Stromal cell of bone marrow (primary cell): ENCODE measurements around the gene CRELD1.
A peak's percentile ranks its signal among the peaks of the same experiment; 100 is the strongest.

Source experiments
- DNase-seq: peaks from one replicate; pipeline ENCODE4 v3.0.0-alpha.2; 2012; ENCODE audit warnings: low read depth

The CRELD1 gene

DNA sequence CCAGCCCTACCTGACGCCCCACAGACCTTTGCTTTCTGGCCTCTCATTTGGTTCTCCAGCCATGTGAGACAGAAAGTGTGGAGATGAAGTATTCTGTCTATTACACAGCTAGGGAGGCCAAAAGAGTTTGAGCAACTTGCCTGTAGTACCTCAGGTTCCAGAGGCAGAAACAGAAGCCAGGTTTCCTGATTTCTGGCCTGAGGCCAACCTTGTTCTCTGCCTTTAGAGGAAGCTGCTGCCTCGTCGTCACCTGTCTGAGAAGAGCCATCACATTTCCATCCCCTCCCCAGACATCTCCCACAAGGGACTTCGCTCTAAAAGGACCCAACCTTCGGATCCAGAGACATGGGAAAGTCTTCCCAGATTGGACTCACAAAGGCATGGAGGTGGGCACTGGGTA, 27.2 kb upstream of the CRELD1 start:
- DNase-seq: no peak

GRCh38 chr3:9908286-9908685, 25.3 kb upstream of the CRELD1 start:
- no peak for DNase-seq

- DNase-seq: no peak
These were observed 24.2 kb upstream of the CRELD1 start for GRCh38 chr3:9909221-9910013.

DNA sequence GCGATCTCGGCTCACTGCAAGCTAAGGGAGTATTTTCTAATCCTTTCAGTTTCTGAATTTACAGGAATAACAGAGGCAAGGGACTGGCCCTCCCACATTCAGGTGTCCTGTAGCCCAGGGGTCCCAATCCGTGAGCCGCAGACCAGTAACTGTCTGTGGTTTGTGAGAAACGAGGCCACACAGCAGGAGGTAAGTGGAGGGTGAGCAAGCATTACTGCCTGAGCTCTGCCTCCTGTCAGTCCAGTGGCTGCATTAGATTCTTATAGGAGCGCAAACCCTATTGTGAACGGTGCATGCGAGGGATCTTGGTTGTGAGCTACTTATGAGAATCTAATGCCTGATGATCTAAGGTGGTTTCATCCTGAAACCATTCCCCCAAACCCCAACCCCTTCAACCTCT, 21.8 kb upstream of the CRELD1 start:
- no peak for DNase-seq

DNA sequence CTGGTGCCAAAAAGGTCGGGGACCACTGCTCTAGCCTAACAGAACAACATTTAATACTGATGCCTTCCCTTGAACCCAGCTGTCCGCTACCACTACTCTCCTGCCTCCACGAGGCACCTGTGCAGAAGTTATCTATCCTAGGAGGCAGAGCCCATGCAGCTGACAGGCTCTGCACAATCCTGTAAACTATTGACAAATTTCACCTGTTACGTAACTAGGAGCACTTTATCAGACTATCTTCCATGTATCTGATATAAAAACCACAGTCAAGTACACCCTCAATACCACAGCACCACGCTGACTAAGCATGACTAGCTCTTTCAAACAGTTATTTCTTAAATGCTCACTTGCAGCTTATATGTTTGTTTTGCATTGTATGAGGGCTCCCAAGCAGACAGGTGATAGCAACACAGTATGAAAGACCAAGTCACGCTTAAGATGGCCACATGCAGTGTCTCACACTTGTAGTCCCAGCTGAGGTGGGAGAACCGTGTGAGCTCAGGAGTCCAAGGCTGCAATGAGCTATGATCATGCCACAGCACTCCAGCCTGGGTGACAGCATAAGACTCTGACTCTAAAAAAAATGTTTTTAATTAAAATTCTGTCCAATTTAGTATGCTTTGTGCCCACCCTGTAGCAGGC, 21.2 kb upstream of the CRELD1 start:
- DNase-seq: no peak

- no peak for DNase-seq
These were observed 20.0 kb upstream of the CRELD1 start for GRCh38 chr3:9913601-9914000.

GRCh38 chr3:9914011-9914410, 19.6 kb upstream of the CRELD1 start:
- DNase-seq: no peak

DNA sequence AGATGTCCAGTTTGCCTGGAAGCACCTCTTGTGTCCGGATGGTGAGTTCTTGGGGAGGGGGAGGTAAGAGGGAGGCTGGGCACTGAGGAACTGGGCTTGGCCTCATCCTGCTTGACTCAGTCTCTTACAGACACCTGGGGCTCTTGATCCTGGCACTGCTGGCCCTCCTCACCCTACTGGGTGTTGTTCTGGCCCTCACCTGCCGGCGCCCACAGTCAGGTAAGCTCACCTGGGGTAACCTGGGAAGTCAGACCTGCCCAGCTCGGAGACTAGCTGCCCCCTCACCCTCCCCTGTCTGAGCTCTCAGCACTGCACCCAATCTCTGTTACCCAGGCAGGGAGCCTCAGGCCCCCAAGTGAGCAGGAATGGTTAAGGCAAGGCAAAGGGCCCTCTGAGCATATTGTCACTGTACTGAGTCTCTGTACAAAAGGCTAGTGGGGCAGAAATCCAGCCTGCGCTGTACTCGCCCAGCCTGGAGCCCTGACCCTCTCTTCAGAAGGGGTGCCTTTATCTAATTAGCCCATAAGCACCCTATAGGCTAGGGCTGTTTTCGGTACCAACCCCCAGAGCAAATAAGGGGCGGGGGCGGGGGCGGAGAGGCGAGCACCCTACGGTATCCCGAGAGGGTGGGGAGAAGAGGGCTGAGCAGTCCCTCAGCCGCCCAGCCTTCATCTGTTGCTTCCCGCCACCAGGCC, 18.9 kb upstream of the CRELD1 start:
- DNase-seq: no peak

DNA sequence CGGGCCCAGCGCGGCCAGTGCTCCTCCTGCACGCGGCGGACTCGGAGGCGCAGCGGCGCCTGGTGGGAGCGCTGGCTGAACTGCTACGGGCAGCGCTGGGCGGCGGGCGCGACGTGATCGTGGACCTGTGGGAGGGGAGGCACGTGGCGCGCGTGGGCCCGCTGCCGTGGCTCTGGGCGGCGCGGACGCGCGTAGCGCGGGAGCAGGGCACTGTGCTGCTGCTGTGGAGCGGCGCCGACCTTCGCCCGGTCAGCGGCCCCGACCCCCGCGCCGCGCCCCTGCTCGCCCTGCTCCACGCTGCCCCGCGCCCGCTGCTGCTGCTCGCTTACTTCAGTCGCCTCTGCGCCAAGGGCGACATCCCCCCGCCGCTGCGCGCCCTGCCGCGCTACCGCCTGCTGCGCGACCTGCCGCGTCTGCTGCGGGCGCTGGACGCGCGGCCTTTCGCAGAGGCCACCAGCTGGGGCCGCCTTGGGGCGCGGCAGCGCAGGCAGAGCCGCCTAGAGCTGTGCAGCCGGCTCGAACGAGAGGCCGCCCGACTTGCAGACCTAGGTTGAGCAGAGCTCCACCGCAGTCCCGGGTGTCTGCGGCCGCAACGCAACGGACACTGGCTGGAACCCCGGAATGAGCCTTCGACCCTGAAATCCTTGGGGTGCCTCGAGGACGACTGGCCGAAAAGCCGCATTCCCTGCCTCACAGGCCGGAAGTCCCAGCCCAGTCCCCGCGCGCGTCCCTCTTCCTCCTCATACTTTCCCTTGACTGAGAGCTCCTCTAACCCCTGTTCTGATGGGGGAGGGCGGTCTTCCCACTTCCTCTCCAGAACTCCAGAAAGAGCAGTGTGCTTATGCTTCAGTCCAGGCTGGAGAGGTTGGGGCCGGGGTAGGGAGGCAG, 18.1 kb upstream of the CRELD1 start:
- no peak for DNase-seq

- DNase-seq: peak; percentile 56
These were observed 17.3 kb upstream of the CRELD1 start for GRCh38 chr3:9916346-9916733.

DNA sequence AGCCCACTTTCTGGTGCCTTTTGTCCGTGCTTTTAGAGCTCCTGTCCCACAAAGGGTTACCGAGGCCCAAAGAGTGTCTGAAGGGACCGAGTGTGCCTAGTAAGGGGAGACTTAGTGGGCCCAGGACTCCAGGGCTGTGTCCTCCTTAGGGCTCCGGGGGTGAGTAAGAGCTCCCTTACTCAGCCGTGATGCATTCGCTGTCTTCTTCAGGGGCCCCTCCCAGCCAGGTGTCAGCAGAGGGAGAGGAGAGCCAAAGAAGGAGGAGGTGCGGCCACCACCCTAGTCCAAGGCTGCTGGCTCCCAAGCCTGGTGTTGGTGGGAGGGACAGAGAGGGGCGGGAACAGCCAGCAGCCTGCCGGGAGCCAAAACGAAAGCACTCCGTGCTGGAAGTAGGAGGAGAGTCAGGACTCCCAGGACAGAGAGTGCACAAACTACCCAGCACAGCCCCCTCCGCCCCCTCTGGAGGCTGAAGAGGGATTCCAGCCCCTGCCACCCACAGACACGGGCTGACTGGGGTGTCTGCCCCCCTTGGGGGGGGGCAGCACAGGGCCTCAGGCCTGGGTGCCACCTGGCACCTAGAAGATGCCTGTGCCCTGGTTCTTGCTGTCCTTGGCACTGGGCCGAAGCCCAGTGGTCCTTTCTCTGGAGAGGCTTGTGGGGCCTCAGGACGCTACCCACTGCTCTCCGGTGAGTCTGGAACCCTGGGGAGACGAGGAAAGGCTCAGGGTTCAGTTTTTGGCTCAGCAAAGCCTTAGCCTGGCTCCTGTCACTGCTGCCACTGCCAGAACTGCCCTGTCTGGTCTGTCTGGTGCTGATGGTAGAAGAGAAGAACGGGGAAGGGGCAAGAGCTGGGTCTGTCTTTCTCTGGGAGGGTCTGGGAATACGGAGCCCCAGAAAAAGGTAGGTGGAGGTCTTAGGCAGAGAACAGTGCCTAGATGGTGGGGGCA, 16.6 kb upstream of the CRELD1 start, which contains the start of gene IL17RC:
TSS of gene IL17RC (plus strand) at position 365 of the 947 bp plus-strand sequence. CDS start at position 583, 218 bp downstream.
- DNase-seq: peak; percentile 79

GRCh38 chr3:9917820-9918219, 15.8 kb upstream of the CRELD1 start:
- no peak for DNase-seq

GRCh38 chr3:9918261-9919038, 15.2 kb upstream of the CRELD1 start:
- no peak for DNase-seq

GRCh38 chr3:9928158-9928557, 5.5 kb upstream of the CRELD1 start:
- no peak for DNase-seq

DNA sequence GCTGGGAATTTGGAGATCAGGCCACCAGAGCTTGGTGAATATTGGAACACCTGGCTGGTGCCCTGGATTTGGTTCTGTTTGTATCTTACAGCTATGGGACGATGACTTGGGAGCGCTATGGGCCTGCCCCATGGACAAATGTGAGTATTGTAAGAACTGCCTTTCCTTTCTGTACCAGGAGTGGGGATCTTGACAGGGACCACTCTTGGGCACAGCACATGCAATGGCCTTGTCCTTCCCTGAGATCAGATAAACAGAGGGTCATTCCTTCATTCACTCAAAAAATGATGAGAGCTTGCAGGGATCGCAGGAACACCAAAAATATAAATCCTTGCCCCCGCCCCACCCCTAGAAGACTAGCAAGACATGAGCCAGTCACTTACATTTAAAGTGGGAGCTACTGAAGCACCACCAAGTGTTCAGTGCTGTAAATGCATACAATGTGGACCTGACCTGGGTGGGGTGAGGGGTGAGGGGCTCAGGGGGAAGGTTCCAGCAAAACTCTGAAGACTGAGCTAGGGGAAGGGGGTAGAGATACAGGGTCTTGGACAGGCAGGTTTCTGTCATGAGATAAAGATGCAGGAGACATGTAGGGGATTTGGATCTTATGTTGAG, 2.7 kb upstream of the CRELD1 start:
- no peak for DNase-seq

DNA sequence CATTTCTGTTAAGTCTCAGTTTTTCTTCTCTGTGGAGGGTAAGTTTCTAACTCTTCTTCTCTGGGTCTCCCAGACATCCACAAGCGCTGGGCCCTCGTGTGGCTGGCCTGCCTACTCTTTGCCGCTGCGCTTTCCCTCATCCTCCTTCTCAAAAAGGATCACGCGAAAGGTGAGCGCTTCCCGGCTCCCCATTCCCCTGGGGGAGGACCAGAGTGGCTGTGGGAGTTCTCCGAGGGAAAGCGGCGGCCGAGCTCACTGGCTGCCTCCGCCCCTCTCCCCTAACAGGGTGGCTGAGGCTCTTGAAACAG, 1.1 kb upstream of the CRELD1 start:
- no peak for DNase-seq

GRCh38 chr3:9932843-9933560, 632 bp upstream of the CRELD1 start:
- no peak for DNase-seq

DNA sequence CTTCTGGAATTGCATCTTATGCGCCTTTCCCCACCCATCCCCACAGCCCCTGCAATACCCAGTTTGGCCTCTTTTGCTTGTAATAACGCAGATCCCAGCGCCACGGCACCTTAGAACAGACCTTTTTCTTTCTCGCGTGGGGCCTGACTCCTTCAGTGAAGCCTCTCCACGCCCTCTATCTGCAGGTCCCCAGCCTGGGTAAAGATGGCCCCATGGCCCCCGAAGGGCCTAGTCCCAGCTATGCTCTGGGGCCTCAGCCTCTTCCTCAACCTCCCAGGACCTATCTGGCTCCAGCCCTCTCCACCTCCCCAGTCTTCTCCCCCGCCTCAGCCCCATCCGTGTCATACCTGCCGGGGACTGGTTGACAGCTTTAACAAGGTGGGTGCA, 594 bp downstream of the CRELD1 start:
- DNase-seq: no peak

DNA sequence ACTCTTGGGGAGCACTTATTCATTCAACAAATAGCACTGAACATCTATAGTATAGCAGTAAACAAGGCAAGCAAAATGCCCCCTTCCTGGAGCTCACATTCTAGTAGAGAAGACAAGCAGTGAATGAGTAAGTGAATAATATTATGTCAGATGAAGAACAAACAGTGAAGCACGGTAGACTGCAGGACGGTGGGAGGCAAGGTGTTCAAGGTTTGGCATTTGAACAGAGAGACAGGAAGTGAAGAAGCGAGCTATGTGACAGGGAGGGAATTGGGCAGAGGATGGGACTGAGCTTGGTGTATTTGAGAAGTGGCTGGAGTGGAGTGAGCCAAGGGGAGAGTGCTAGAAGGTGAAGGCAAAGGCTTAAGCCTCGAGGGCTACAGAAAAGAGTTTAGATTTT, 1.4 kb downstream of the CRELD1 start:
- no peak for DNase-seq
